ENCODE measurements around the gene CR1L. TPM values are rescaled to one million over a fixed set of nuclear protein-coding genes. Genes with fewer than 3 reads are reported as not detected.

CR1L gene
- total RNA-seq, 1 donor from 2014 or later: 0.60 TPM

DNA sequence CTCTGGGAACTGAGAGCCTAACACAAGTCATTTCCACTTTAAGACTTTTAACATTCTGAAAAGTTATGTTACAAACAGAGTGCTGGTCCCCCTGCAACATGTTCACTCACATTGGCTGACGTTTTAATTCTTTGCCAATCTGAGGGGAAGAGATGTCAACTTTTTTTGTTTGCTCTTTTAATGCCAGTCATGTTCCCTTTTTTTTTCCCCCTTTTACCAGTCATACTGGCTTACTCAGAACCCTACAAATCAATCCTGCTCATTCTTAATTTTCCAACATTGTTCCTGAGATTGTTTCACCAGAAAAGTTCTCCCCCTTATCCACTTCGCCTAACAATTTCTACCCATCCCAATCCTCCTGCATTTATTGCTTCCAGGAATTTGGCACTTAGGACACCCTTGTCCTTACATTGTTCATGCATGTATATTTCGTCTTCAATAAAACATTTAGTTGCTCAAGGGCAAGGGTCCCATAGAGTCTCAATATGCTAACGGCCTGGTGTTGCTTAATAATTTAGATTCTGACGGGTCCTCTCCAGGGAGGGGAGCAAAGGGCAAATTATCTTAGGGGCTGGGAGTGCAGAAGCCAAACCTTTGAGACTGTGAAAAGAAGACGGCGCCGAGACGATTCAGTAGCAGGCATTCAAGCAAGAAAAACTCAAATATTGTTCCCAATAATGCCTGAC, 624 bp upstream of the CR1L start:
- ChIA-PET POLR2A (no interaction called here), CTCF (no interaction called here)
- Mint-ChIP-seq H3K4me3 (peak overlapping the region; percentile 81), H3K27me3 (no peaks in the 10 kb centered on the region), H3K4me1 (peaks cover 8% of the 10 kb centered on the region), H3K9me3 (no peaks in the 10 kb centered on the region), H3K27ac (no peak overlapping the region), H3K36me3 (ENCODE audit: low read depth) (peaks cover 15% of the 10 kb centered on the region)
- no peak for TF ChIP-seq CTCF (IDR thresholded peaks at IDR 0.05)
- DNase-seq (no peak), ATAC-seq (ENCODE audit: low read depth) (no peak)
- intact Hi-C loops (cut with micrococcal nuclease): no loop called here

DNA sequence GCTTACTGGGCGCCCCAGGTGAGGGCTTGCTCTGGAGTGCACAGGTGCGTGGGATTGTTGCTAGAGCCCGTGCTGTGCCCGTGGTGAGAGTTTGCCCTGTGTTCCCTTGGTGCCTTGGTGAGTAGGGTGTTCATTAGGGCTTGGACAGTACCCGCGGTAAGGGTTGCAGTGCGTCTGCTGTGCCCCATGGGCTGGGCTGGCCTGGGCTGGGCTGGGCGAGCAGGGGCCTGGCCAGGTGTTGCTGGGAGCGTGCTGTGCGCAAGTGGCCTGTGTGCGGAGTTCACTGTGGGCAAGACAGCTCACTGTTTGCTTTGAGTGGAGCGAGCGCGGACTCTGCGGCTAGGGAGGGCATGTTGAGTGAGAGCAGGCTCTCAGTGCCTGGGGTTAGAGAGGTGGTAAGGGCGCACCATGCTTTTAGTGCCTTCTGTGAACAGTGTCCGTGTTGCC, 725 bp downstream of the CR1L start:
- H3K27me3 Mint-ChIP-seq: no peaks in the 10 kb centered on the region
- CTCF ChIA-PET: no interaction called here
- H3K4me3 Mint-ChIP-seq: peak overlapping the region; percentile 81
- intact Hi-C loops (cut with micrococcal nuclease): loop anchor here (5.0 kb wide), 1 partner anchor 107 kb away; the partner anchor contains the start of gene CD46
- DNase-seq (no peak), ATAC-seq (ENCODE audit: low read depth) (no peak)
- no peak overlapping the region for H3K27ac Mint-ChIP-seq
- peaks cover 10% of the 10 kb centered on the region for H3K4me1 Mint-ChIP-seq
- H3K36me3 Mint-ChIP-seq (ENCODE audit: low read depth): peaks cover 7% of the 10 kb centered on the region
- no peak for TF ChIP-seq CTCF (IDR thresholded peaks at IDR 0.05)
- H3K9me3 Mint-ChIP-seq: no peaks in the 10 kb centered on the region
- POLR2A ChIA-PET: no interaction called here

DNA sequence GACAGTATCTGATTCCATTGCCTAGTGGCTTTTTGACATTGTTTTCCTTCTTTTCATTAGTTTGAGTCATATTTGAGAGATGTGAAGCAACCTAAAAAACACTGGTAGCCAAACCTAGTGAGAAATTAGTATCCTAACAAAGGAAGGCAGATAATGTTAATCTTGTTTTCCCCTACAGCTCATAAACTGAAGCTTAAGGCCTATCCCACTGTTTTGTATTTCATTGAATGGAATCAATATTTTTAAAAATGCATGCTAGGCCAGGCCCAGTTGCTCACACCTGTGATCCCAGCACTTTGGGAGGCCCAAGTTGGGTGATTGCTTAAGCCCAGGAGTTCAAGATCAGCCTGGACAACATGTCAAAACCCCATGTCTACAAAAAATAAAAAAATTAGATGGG, 1.2 kb downstream of the CR1L start:
- Mint-ChIP-seq H3K36me3 (ENCODE audit: low read depth) (peaks cover 7% of the 10 kb centered on the region), H3K27me3 (no peaks in the 10 kb centered on the region), H3K4me3 (peak overlapping the region; percentile 81), H3K9me3 (no peaks in the 10 kb centered on the region), H3K27ac (no peak overlapping the region), H3K4me1 (peaks cover 10% of the 10 kb centered on the region)
- intact Hi-C loops (cut with micrococcal nuclease): loop anchor here (5.0 kb wide), 1 partner anchor 106 kb away; the partner anchor contains the start of gene CD46
- ATAC-seq (ENCODE audit: low read depth) (no peak), DNase-seq (no peak)
- ChIA-PET POLR2A (no interaction called here), CTCF (no interaction called here)
- no peak for TF ChIP-seq CTCF (IDR thresholded peaks at IDR 0.05)

GRCh38 chr1:207646944-207647579, 2.1 kb downstream of the CR1L start:
- DNase-seq (no peak), ATAC-seq (ENCODE audit: low read depth) (no peak)
- Mint-ChIP-seq H3K4me1 (peaks cover 10% of the 10 kb centered on the region), H3K9me3 (no peaks in the 10 kb centered on the region), H3K4me3 (no peak overlapping the region), H3K27ac (no peak overlapping the region), H3K27me3 (no peaks in the 10 kb centered on the region), H3K36me3 (ENCODE audit: low read depth) (peaks cover 2% of the 10 kb centered on the region)
- ChIA-PET CTCF (no interaction called here), POLR2A (no interaction called here)
- no peak for TF ChIP-seq CTCF (IDR thresholded peaks at IDR 0.05)
- intact Hi-C loops (cut with micrococcal nuclease): loop anchor here (5.0 kb wide), 1 partner anchor 105 kb away; the partner anchor contains the start of gene CD46

GRCh38 chr1:207647671-207648333, 2.9 kb downstream of the CR1L start:
- TF ChIP-seq CTCF (IDR thresholded peaks at IDR 0.05): no peak
- peaks cover 10% of the 10 kb centered on the region for H3K4me1 Mint-ChIP-seq
- no peaks in the 10 kb centered on the region for H3K27me3 Mint-ChIP-seq
- no peak for ATAC-seq (ENCODE audit: low read depth)
- H3K9me3 Mint-ChIP-seq: no peaks in the 10 kb centered on the region
- no peaks in the 10 kb centered on the region for H3K36me3 Mint-ChIP-seq (ENCODE audit: low read depth)
- ChIA-PET CTCF (no interaction called here), POLR2A (no interaction called here)
- intact Hi-C loops (cut with micrococcal nuclease): loop anchor here (5.0 kb wide), 1 partner anchor 104 kb away; the partner anchor contains the start of gene CD46
- no peak overlapping the region for H3K4me3 Mint-ChIP-seq
- no peak overlapping the region for H3K27ac Mint-ChIP-seq
- no peak for DNase-seq

Data from activated B cell treated with CpG ODN at 0.5 μM for 24 hours (primary cell).